ENCODE results near the gene PIP4K2A. TPM values are rescaled to one million over a fixed set of nuclear protein-coding genes. Genes with fewer than 3 reads are reported as not detected.
A peak's percentile ranks its signal among the peaks of the same experiment; 100 is the strongest.

Gene PIP4K2A
- total and polyA plus RNA-seq, 2 of the 13 experiments (the other 11 are each of a cell fraction or from before 2014, with no cell fraction given), result 9.1 to 22.6 TPM

GRCh38 chr10:22682237-22683139, 31.9 kb downstream of the PIP4K2A start (continued):
- TF ChIP-seq FOXP1 (IDR thresholded peaks at IDR 0.05) (no peak; the same call in 1 of the 2 replicates), FOXP1 (CRISPR knock-in tag; IDR thresholded peaks at IDR 0.05) (peak; percentile 27; the same call in 1 of the 2 replicates), KAT8 (CRISPR knock-in tag; IDR thresholded peaks at IDR 0.05) (no peak)

GRCh38 chr10:22681783-22682183, 32.6 kb downstream of the PIP4K2A start:
- Histone ChIP-seq H3K4me2 (ENCODE audit: low read depth, low read length) (peak overlapping the region; percentile 78), H3K27me3 (ENCODE audit: control insufficient read depth in 1 of 2, insufficient read depth in 2 of 2, low read length in 2 of 2) (no peaks in the 10 kb centered on the region), H3K4me1 (ENCODE audit: insufficient read depth, low read length) (peaks cover 69% of the 10 kb centered on the region), H4K20me1 (ENCODE audit: insufficient read depth, low read length) (no peaks in the 10 kb centered on the region), H3K9ac (ENCODE audit: insufficient read depth, low read depth, low read length) (peak overlapping the region; percentile 19; the same call in 1 of the 2 replicates), H2AFZ (ENCODE audit: low read length) (no peak overlapping the region), H3K79me2 (ENCODE audit: insufficient read depth, low read length) (peaks cover 52% of the 10 kb centered on the region), H3K9me3 (ENCODE audit: low read length) (no peaks in the 10 kb centered on the region), H3K36me3 (replicated peaks in 1 of 2; ENCODE audit: control insufficient read depth in 1 of 2, insufficient read depth in 2 of 2, low read length in 2 of 2) (no peaks in the 10 kb centered on the region), H3K4me3 (replicated peaks in 1 of 3; ENCODE audit: insufficient read depth in 1 of 3, low read depth in 2 of 3, low read length in 3 of 3) (peak overlapping the region in 1 of 3 experiments; percentile 22; a peak in 1 of 6 replicates), H3K27ac (ENCODE audit: extremely low read length, insufficient read depth, low read length) (peak overlapping the region; percentile 76)
- ChIA-PET CTCF (ENCODE audit: low intra/inter-chr PET ratio, low total read pairs) (no interaction called here), POLR2A (interaction anchor here (1.8 kb wide), 1 partner anchor 1156 kb away, joined by 5 read pairs; the partner anchor contains the start of gene SKIDA1)
- WGBS (ENCODE audit: low lambda C conversion rate), result 36% methylated on average over 4 of the region's 4 CpGs
- DNase-seq (ENCODE audit: low spot score) (peak; percentile 85), ATAC-seq (peak; percentile 65), FAIRE-seq (peak; percentile 52)
- intact Hi-C loops (cut with micrococcal nuclease; ENCODE audit: unreplicated experiment) (loop anchor here (2.0 kb wide), 2 partner anchors 19 to 31 kb away; no protein-coding TSS in a partner anchor), in situ Hi-C loops (cut with HindIII; ENCODE audit: extremely low pct_ligation_motif_present, low pct_unique_long_range_greater_than_20kb) (no loop called here)
- no TSS peak for BruUV-seq (replicated peaks)
- 0 out of 2 replicates have a peak, but pooled peaks have one; percentile 18 for TF ChIP-seq ZGPAT (CRISPR knock-in tag; IDR thresholded peaks at IDR 0.05)
- TF ChIP-seq GATAD2A (CRISPR knock-in tag; IDR thresholded peaks at IDR 0.05), result 0 out of 2 replicates have a peak, but pooled peaks have one; percentile 30
- no peak for TF ChIP-seq FOXP1 (IDR thresholded peaks at IDR 0.05)
- 0 out of 2 replicates have a peak, but pooled peaks have one; percentile 17 for TF ChIP-seq FOXP1 (CRISPR knock-in tag; IDR thresholded peaks at IDR 0.05)
- 0 out of 2 replicates have a peak, but pooled peaks have one; percentile 54 for TF ChIP-seq RORA (CRISPR knock-in tag; IDR thresholded peaks at IDR 0.05)
- peak; percentile 37; the same call in 1 of the 2 replicates for TF ChIP-seq SOX5 (CRISPR knock-in tag; IDR thresholded peaks at IDR 0.05; ENCODE audit: borderline replicate concordance)
- peak; percentile 46; the same call in 1 of the 2 replicates for TF ChIP-seq JUND (CRISPR knock-in tag; IDR thresholded peaks at IDR 0.05)
- TF ChIP-seq EP300 (IDR thresholded peaks at IDR 0.05; ENCODE audit: low read depth in 2 of 2, low read length in 2 of 2), result peak in 1 of 2 experiments; percentile 63; a peak in 1 of 4 replicates
- TF ChIP-seq EP300 (CRISPR knock-in tag; IDR thresholded peaks at IDR 0.05; ENCODE audit: borderline replicate concordance), result no peak
- TF ChIP-seq CEBPG (CRISPR knock-in tag; IDR thresholded peaks at IDR 0.05), result peak; percentile 34; the same call in 1 of the 2 replicates
- TF ChIP-seq SAP130 (CRISPR knock-in tag; IDR thresholded peaks at IDR 0.05; ENCODE audit: low read depth), result peak; percentile 30; the same call in 1 of the 2 replicates
- peak; percentile 49 for TF ChIP-seq FOXA3 (CRISPR knock-in tag; IDR thresholded peaks at IDR 0.05)
- peak; percentile 28; the same call in 1 of the 2 replicates for TF ChIP-seq ARID5B (CRISPR knock-in tag; IDR thresholded peaks at IDR 0.05)
- TF ChIP-seq ATF3 (CRISPR knock-in tag; IDR thresholded peaks at IDR 0.05), result peak; percentile 60; the same call in 1 of the 2 replicates
- TF ChIP-seq ZSCAN25 (CRISPR knock-in tag; IDR thresholded peaks at IDR 0.05), result no peak
- TF ChIP-seq FOSL1 (CRISPR knock-in tag; IDR thresholded peaks at IDR 0.05; ENCODE audit: borderline replicate concordance), result peak; percentile 69; the same call in 1 of the 2 replicates
- TF ChIP-seq FOSL2 (CRISPR knock-in tag; IDR thresholded peaks at IDR 0.05), result peak; percentile 95
